Chondrocyte (in vitro differentiated cells): Measurements from ENCODE around the gene MATR3. TPM values are rescaled to one million over a fixed set of nuclear protein-coding genes. Genes with fewer than 3 reads are reported as not detected.

Source experiments
- DNase-seq: peaks from one replicate; pipeline ENCODE4 v3.0.0; 2021; ENCODE audit warnings: mixed read lengths, low spot score
- H3K27ac Mint-ChIP-seq: one replicate; pipeline ENCODE4 v1.8.0; 2021; ENCODE audit warnings: mild to moderate bottlenecking, moderate library complexity, mixed read lengths; ENCODE audit not compliant: unreplicated experiment
- H3K27me3 Mint-ChIP-seq: 2 replicates; pipeline ENCODE4 v1.8.0; 2021; ENCODE audit warnings: low read depth, mixed read lengths
- H3K36me3 Mint-ChIP-seq: 2 replicates; pipeline ENCODE4 v1.8.0; 2021; ENCODE audit warnings: low read depth, mixed read lengths
- H3K4me1 Mint-ChIP-seq: 2 replicates; pipeline ENCODE4 v1.8.0; 2021; ENCODE audit warnings: low read depth, mild to moderate bottlenecking, mixed read lengths
- H3K4me3 Mint-ChIP-seq: one replicate; pipeline ENCODE4 v1.8.0; 2021; ENCODE audit warnings: mild to moderate bottlenecking, moderate library complexity, mixed read lengths; ENCODE audit not compliant: unreplicated experiment
- H3K9me3 Mint-ChIP-seq: 2 replicates; pipeline ENCODE4 v1.8.0; 2021; ENCODE audit warnings: low read depth, mixed read lengths
- total RNA-seq: library from RNA; stranded (reverse); gene quantifications from 3 replicates; pipeline ENCODE4 v1.2.1, GENCODE V29; 2021
- TF ChIP-seq, protein P1 (sequence below): fragments of 200-600 bp; sonication (generic); IDR thresholded peaks from 2 replicates; pipeline ENCODE4 v1.5.0; 2021; ENCODE audit warnings: antibody characterized with exemption, mild to moderate bottlenecking, moderate library complexity

MATR3 gene
- total RNA-seq, 1 donor from 2014 or later, result 150 TPM

DNA sequence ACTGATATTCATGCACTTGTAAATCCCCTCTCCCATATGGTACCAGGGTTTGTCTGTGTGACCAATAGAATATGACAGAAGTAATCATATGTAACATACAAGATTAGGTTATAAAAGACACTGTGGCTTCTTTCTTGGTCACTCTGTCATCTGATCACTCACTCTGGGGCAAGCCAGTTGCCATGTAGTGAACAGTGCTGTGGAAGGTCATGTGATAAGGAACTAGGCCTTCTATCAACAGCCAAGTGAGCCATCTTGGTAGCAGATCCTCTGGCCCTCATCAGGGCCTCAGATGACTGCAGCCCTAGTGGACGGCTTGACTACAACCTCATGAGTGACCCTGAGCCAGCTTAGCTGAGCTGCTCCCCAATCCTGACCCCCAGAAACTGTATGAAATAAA lies 30.0 kb upstream of the MATR3 start:
- Mint-ChIP-seq H3K27me3 (no peaks in the 10 kb centered on the region), H3K36me3 (no peaks in the 10 kb centered on the region), H3K4me3 (no peak overlapping the region), H3K4me1 (peaks cover 15% of the 10 kb centered on the region), H3K9me3 (no peaks in the 10 kb centered on the region), H3K27ac (no peak overlapping the region)
- TF ChIP-seq, protein P1, sequence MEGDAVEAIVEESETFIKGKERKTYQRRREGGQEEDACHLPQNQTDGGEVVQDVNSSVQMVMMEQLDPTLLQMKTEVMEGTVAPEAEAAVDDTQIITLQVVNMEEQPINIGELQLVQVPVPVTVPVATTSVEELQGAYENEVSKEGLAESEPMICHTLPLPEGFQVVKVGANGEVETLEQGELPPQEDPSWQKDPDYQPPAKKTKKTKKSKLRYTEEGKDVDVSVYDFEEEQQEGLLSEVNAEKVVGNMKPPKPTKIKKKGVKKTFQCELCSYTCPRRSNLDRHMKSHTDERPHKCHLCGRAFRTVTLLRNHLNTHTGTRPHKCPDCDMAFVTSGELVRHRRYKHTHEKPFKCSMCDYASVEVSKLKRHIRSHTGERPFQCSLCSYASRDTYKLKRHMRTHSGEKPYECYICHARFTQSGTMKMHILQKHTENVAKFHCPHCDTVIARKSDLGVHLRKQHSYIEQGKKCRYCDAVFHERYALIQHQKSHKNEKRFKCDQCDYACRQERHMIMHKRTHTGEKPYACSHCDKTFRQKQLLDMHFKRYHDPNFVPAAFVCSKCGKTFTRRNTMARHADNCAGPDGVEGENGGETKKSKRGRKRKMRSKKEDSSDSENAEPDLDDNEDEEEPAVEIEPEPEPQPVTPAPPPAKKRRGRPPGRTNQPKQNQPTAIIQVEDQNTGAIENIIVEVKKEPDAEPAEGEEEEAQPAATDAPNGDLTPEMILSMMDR, result no peak
- DNase-seq, result no peak

DNA sequence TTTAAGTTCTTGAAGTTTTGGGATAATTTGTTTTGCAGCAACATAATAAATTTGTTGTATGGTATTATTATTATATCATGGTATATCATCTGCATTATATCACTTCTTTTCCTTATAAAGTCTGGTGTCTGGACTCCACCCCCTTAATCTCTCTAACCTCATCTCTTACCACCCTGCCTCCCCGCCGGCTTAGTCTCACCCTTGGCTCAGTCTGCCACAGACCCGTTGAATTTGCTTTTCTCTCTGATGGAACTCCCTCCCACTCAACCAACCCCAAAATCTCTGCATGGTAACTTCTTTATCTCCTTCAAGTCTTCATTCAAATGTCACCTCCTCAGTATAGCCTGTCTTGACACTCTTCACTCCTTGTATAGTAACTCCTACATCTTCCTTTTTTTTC lies 29.6 kb upstream of the MATR3 start:
- peaks cover 15% of the 10 kb centered on the region for H3K4me1 Mint-ChIP-seq
- H3K27ac Mint-ChIP-seq, result no peak overlapping the region
- TF ChIP-seq, protein P1, result no peak
- H3K27me3 Mint-ChIP-seq, result no peaks in the 10 kb centered on the region
- no peaks in the 10 kb centered on the region for H3K9me3 Mint-ChIP-seq
- H3K36me3 Mint-ChIP-seq, result no peaks in the 10 kb centered on the region
- no peak overlapping the region for H3K4me3 Mint-ChIP-seq
- DNase-seq, result no peak

DNA sequence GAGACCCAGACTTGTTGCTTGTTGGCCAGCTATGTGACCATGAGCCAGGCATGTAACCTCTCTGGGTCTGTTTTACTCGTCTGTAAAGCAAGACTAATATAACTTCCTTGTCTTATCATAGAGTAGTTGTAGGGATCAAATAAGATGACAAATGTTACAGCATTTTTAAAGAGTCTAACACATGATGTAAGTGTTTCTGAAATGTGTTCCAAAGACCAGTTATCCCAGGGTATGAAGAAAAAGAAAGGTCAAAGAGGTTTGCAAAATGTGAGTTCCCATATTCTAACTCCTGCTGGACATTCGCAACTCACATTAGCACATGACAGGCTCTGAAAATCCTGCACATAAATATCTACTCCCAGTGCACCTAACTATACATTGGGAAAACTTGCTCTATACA lies 28.5 kb upstream of the MATR3 start:
- TF ChIP-seq, protein P1, result no peak
- H3K9me3 Mint-ChIP-seq, result no peaks in the 10 kb centered on the region

DNA sequence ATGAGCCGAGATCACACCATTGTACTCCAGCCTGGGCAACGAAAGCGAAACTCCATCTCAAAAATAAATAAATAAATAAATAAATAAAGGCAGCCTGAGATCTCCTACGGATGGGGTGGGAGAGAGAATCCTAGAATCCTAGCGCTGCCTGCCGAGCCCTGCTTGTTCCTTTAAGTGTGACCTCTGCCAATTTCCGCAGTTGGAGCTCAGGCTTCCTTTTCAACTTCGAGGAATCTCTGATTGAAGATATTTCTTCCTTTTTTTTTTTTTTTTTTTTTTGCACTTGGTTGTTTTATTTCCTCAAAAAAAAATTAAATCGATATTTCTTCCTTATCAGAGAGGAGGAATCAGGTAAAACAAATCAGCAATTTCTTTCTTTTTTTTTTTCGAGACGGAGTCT lies 27.3 kb upstream of the MATR3 start:
- Mint-ChIP-seq H3K27ac (no peak overlapping the region), H3K4me3 (no peak overlapping the region), H3K9me3 (no peaks in the 10 kb centered on the region), H3K36me3 (no peaks in the 10 kb centered on the region), H3K4me1 (peaks cover 18% of the 10 kb centered on the region), H3K27me3 (no peaks in the 10 kb centered on the region)
- DNase-seq, result no peak
- TF ChIP-seq, protein P1, result no peak

More for the DNA sequence above, 28.5 kb upstream of the MATR3 start:
- H3K36me3 Mint-ChIP-seq, result no peaks in the 10 kb centered on the region
- peaks cover 15% of the 10 kb centered on the region for H3K4me1 Mint-ChIP-seq
- no peaks in the 10 kb centered on the region for H3K27me3 Mint-ChIP-seq
- no peak overlapping the region for H3K4me3 Mint-ChIP-seq
- DNase-seq, result no peak
- H3K27ac Mint-ChIP-seq, result no peak overlapping the region

DNA sequence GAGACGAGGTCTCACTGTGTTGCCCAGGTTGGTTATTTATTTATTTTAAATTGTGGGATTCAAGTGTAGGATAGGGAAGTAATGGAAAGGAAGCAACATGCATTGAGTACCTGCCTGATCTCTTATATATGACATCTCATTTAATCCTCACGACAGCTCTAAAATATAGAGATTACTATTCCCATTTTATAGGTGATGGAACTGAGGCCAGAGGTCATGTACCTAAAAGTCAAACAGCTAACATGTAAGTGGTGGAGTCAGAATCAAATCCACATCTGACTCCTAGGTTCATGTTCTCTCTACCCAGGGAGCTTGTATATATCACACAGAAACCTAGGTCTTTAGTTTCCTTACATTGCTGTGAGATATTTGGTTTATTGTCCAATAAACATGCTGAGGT lies 26.1 kb upstream of the MATR3 start:
- no peaks in the 10 kb centered on the region for H3K27me3 Mint-ChIP-seq
- no peak overlapping the region for H3K4me3 Mint-ChIP-seq
- H3K36me3 Mint-ChIP-seq, result no peaks in the 10 kb centered on the region
- H3K27ac Mint-ChIP-seq, result no peak overlapping the region
- TF ChIP-seq, protein P1, result no peak
- H3K9me3 Mint-ChIP-seq, result no peaks in the 10 kb centered on the region
- DNase-seq, result no peak
- peaks cover 19% of the 10 kb centered on the region for H3K4me1 Mint-ChIP-seq
